NCI-H1105 (cell line): ENCODE results near the gene CEACAM5.
"Not testable (repeated sequence)": the region's sequence is repeated elsewhere in the genome, so short reads cannot be mapped to it uniquely, and the experiment has no call there.

Experiments
- DNase-seq: peaks from one replicate; lab custom pipeline; 2025; lab: John Stamatoyannopoulos, UW

CEACAM5 gene

GRCh38 chr19:41740415-41741243 is 32.2 kb downstream of the CEACAM5 start:
- DNase-seq = no peak

GRCh38 chr19:41741244-41741554 is 32.8 kb downstream of the CEACAM5 start:
- no peak for DNase-seq

GRCh38 chr19:41744850-41745249 is 36.4 kb downstream of the CEACAM5 start:
- no peak for DNase-seq

GRCh38 chr19:41745756-41746155 is 37.3 kb downstream of the CEACAM5 start:
- no peak for DNase-seq

GRCh38 chr19:41746593-41747227 is 38.3 kb downstream of the CEACAM5 start:
- peak; percentile 58 for DNase-seq

GRCh38 chr19:41748012-41748411 is 39.6 kb downstream of the CEACAM5 start:
- DNase-seq = no peak

- not testable (repeated sequence) for DNase-seq
Measured at GRCh38 chr19:41750248-41751134, 42.1 kb downstream of the CEACAM5 start.

GRCh38 chr19:41753159-41753558 is 44.7 kb downstream of the CEACAM5 start:
- DNase-seq = peak; percentile 78

- peak; percentile 46 for DNase-seq
Measured at GRCh38 chr19:41753936-41754529, 45.6 kb downstream of the CEACAM5 start.

- no peak for DNase-seq
Measured at GRCh38 chr19:41755328-41755913, 47.0 kb downstream of the CEACAM5 start, which contains the start of gene CEACAM6. Gene CEACAM6 (plus strand): TSS chr19:41755530. CDS start chr19:41755639, 109 bp downstream.

- DNase-seq = no peak
Measured at GRCh38 chr19:41758846-41759245, 50.4 kb downstream of the CEACAM5 start.

- no peak for DNase-seq
Measured at GRCh38 chr19:41767115-41767514, 58.7 kb downstream of the CEACAM5 start.

- not testable (repeated sequence) for DNase-seq
Measured at GRCh38 chr19:41768105-41768504, 59.7 kb downstream of the CEACAM5 start.

- no peak for DNase-seq
Measured at GRCh38 chr19:41769608-41770007, 61.2 kb downstream of the CEACAM5 start.

GRCh38 chr19:41771410-41771809 is 63.0 kb downstream of the CEACAM5 start:
- DNase-seq = no peak

GRCh38 chr19:41774515-41774980 is 66.1 kb downstream of the CEACAM5 start:
- peak; percentile 26 for DNase-seq

GRCh38 chr19:41776700-41777099 is 68.3 kb downstream of the CEACAM5 start:
- DNase-seq = no peak
